ENCODE results near the gene MAP1LC3A. TPM values are rescaled to one million over a fixed set of nuclear protein-coding genes. Genes with fewer than 3 reads are reported as not detected.

Gene MAP1LC3A
- total and polyA plus RNA-seq, 4 donors: 30.1 to 67.6 (median 37.8) TPM

GRCh38 chr20:34583544-34583943, 25.0 kb downstream of the MAP1LC3A start:
- peaks cover 4 to 22% (median 12%) of the 10 kb centered on the region in 4 donors for H3K36me3 ChIP-seq (ENCODE audit: control insufficient read depth in 4 of 4, insufficient read depth in 4 of 4, low read length in 4 of 4)
- no peak for TF ChIP-seq CTCF (IDR thresholded peaks at IDR 0.05; ENCODE audit: control extremely low read depth, extremely low read depth)
- DNase-seq (no peak), ATAC-seq (ENCODE audit: insufficient read depth, low FRiP score) (no peak)
- no peak overlapping the region for H3K4me3 ChIP-seq
- no peaks in the 10 kb centered on the region for H3K27me3 ChIP-seq (ENCODE audit: control insufficient read depth in 3 of 3, insufficient read depth in 3 of 3, low read length in 2 of 3)
- WGBS, 2 donors: 76 to 85% methylated on average over 6 of the region's 6 CpGs
- peaks cover 0 to 18% (median 8%) of the 10 kb centered on the region in 5 donors for H3K4me1 ChIP-seq (ENCODE audit: control insufficient read depth in 5 of 5, insufficient read depth in 5 of 5, low read length in 5 of 5)
- H3K9me3 ChIP-seq (ENCODE audit: control insufficient read depth in 4 of 4, insufficient read depth in 3 of 4, low read length in 3 of 4): no peaks in the 10 kb centered on the region
- no peak overlapping the region for H3K27ac ChIP-seq (ENCODE audit: low read depth in 1 of 2, low read length in 1 of 2)
- H3K9ac ChIP-seq (ENCODE audit: insufficient read depth in 1 of 2, low read length in 2 of 2): no peak overlapping the region

- no peak overlapping the region for H3K4me3 ChIP-seq
- H3K36me3 ChIP-seq (ENCODE audit: control insufficient read depth in 4 of 4, insufficient read depth in 4 of 4, low read length in 4 of 4): peaks cover 4 to 18% (median 10%) of the 10 kb centered on the region in 4 donors
These were observed 26.5 kb downstream of the MAP1LC3A start for GRCh38 chr20:34585019-34585418.

GRCh38 chr20:34586488-34587163, 28.1 kb downstream of the MAP1LC3A start:
- no peak for DNase-seq
- WGBS, 2 donors: 96 to 97% methylated on average over 9 of the region's 9 CpGs
- Histone ChIP-seq H3K27ac (ENCODE audit: low read depth in 1 of 2, low read length in 1 of 2) (no peak overlapping the region), H3K4me1 (ENCODE audit: control insufficient read depth in 5 of 5, insufficient read depth in 5 of 5, low read length in 5 of 5) (peaks cover 0 to 5% (median under 1%) of the 10 kb centered on the region in 5 donors), H3K9ac (ENCODE audit: insufficient read depth in 1 of 2, low read length in 2 of 2) (no peak overlapping the region), H3K4me3 (no peak overlapping the region), H3K36me3 (ENCODE audit: control insufficient read depth in 4 of 4, insufficient read depth in 4 of 4, low read length in 4 of 4) (peaks cover 2 to 14% (median 3%) of the 10 kb centered on the region in 4 donors), H3K27me3 (ENCODE audit: control insufficient read depth in 3 of 3, insufficient read depth in 3 of 3, low read length in 2 of 3) (no peaks in the 10 kb centered on the region), H3K9me3 (ENCODE audit: control insufficient read depth in 4 of 4, insufficient read depth in 3 of 4, low read length in 3 of 4) (no peaks in the 10 kb centered on the region)
- ATAC-seq (ENCODE audit: insufficient read depth, low FRiP score): no peak
- no peak for TF ChIP-seq CTCF (IDR thresholded peaks at IDR 0.05; ENCODE audit: control extremely low read depth, extremely low read depth)

More at GRCh38 chr20:34585019-34585418, 26.5 kb downstream of the MAP1LC3A start:
- DNase-seq (no peak), ATAC-seq (ENCODE audit: insufficient read depth, low FRiP score) (no peak)
- 97 to 100% methylated on average over 5 of the region's 5 CpGs for WGBS, 2 donors
- H3K9ac ChIP-seq (ENCODE audit: insufficient read depth in 1 of 2, low read length in 2 of 2): no peak overlapping the region
- H3K27ac ChIP-seq (ENCODE audit: low read depth in 1 of 2, low read length in 1 of 2): no peak overlapping the region
- peaks cover 0 to 11% (median 4%) of the 10 kb centered on the region in 5 donors for H3K4me1 ChIP-seq (ENCODE audit: control insufficient read depth in 5 of 5, insufficient read depth in 5 of 5, low read length in 5 of 5)
- TF ChIP-seq CTCF (IDR thresholded peaks at IDR 0.05; ENCODE audit: control extremely low read depth, extremely low read depth): no peak
- H3K9me3 ChIP-seq (ENCODE audit: control insufficient read depth in 4 of 4, insufficient read depth in 3 of 4, low read length in 3 of 4): no peaks in the 10 kb centered on the region
- H3K27me3 ChIP-seq (ENCODE audit: control insufficient read depth in 3 of 3, insufficient read depth in 3 of 3, low read length in 2 of 3): no peaks in the 10 kb centered on the region
